H9 (cell line): ENCODE measurements around the gene VIPR2. TPM values are rescaled to one million over a fixed set of nuclear protein-coding genes. Genes with fewer than 3 reads are reported as not detected.

ENCODE experiments used
- DNase-seq: peaks from one replicate; pipeline ENCODE4 v3.0.0-alpha.2; 2017
- H2AFZ ChIP-seq: one replicate; pipeline ENCODE4 v1.6.1; 2013; ENCODE audit warnings: mild to moderate bottlenecking, low read length, control low read depth, moderate library complexity
- H2AK5ac ChIP-seq: 2 replicates; pipeline ENCODE4 v1.6.1; 2013; ENCODE audit warnings: low read length, control low read depth, mixed read lengths; ENCODE audit not compliant: insufficient read length
- H2BK120ac ChIP-seq: one replicate; pipeline ENCODE4 v1.6.1; 2013; ENCODE audit warnings: low read depth, mild to moderate bottlenecking, low read length, control low read depth, inconsistent platforms; ENCODE audit not compliant: poor library complexity, severe bottlenecking
- H2BK12ac ChIP-seq: 2 replicates; pipeline ENCODE4 v1.6.1; 2013; ENCODE audit warnings: low read length, control low read depth, mixed read lengths, low read depth; ENCODE audit not compliant: insufficient read length
- H2BK15ac ChIP-seq: 2 replicates; pipeline ENCODE4 v1.6.1; 2013; ENCODE audit warnings: low read depth, low read length, control low read depth
- H2BK20ac ChIP-seq: one replicate; pipeline ENCODE4 v1.6.1; 2013; ENCODE audit warnings: low read depth, mild to moderate bottlenecking, low read length, control low read depth, inconsistent platforms; ENCODE audit not compliant: poor library complexity, severe bottlenecking
- H2BK5ac ChIP-seq: 2 replicates; pipeline ENCODE4 v1.6.1; 2013; ENCODE audit warnings: low read length, control low read depth, mixed read lengths; ENCODE audit not compliant: insufficient read length
- H3K14ac ChIP-seq: 2 replicates; pipeline ENCODE4 v1.6.1; 2013; ENCODE audit warnings: low read length, control low read depth; ENCODE audit not compliant: insufficient read depth
- H3K18ac ChIP-seq: 2 replicates; pipeline ENCODE4 v1.6.1; 2013; ENCODE audit warnings: low read depth, mild to moderate bottlenecking, mixed read lengths, low read length, control low read depth; ENCODE audit not compliant: insufficient read length
- H3K23ac ChIP-seq: 2 replicates; pipeline ENCODE4 v1.6.1; 2013; ENCODE audit warnings: low read length, control low read depth, mixed read lengths, low read depth; ENCODE audit not compliant: insufficient read length
- H3K23me2 ChIP-seq: 2 replicates; pipeline ENCODE4 v1.6.1; 2013; ENCODE audit warnings: low read depth, mild to moderate bottlenecking, mixed read lengths, low read length, control low read depth; ENCODE audit not compliant: insufficient read length, poor library complexity, severe bottlenecking
- H3K27ac ChIP-seq: 2 replicates; pipeline ENCODE4 v1.5.1; 2013; ENCODE audit warnings: low read length, control low read depth, mixed read lengths, low read depth; ENCODE audit not compliant: insufficient read length
- H3K27me3 ChIP-seq: 2 replicates; pipeline ENCODE4 v1.6.1; 2013; ENCODE audit warnings: low read length, control low read depth, inconsistent platforms; ENCODE audit not compliant: insufficient read depth
- H3K4ac ChIP-seq: 2 replicates; pipeline ENCODE4 v1.6.1; 2013; ENCODE audit warnings: low read depth, mild to moderate bottlenecking, control low read depth, inconsistent platforms, low read length, moderate library complexity
- H3K4me1 ChIP-seq: 2 replicates; pipeline ENCODE4 v1.6.1; 2013; ENCODE audit warnings: low read length, control low read depth, inconsistent platforms; ENCODE audit not compliant: insufficient read depth
- H3K4me2 ChIP-seq: 2 replicates; pipeline ENCODE4 v1.6.1; 2013; ENCODE audit warnings: low read length, control low read depth, mixed read lengths; ENCODE audit not compliant: insufficient read length, insufficient read depth
- H3K56ac ChIP-seq: 2 replicates; pipeline ENCODE4 v1.6.1; 2013; ENCODE audit warnings: low read depth, mild to moderate bottlenecking, mixed read lengths, low read length, control low read depth; ENCODE audit not compliant: insufficient read length
- H3K79me1 ChIP-seq: 2 replicates; pipeline ENCODE4 v1.6.1; 2013; ENCODE audit warnings: low read depth, mild to moderate bottlenecking, moderate library complexity, low read length, control low read depth, inconsistent platforms; ENCODE audit not compliant: insufficient read depth, poor library complexity, severe bottlenecking
- H3K79me2 ChIP-seq: 2 replicates; pipeline ENCODE4 v1.6.1; 2013; ENCODE audit warnings: low read length, control low read depth, inconsistent platforms; ENCODE audit not compliant: insufficient read depth
- H3K9ac ChIP-seq: 2 replicates; pipeline ENCODE4 v1.6.1; 2013; ENCODE audit warnings: low read length, control low read depth, mixed read lengths; ENCODE audit not compliant: insufficient read length; ENCODE audit errors: extremely low read depth
- H3K9me3 ChIP-seq: one replicate; pipeline ENCODE4 v1.6.1; 2013; ENCODE audit warnings: low read depth, low read length, inconsistent platforms; ENCODE audit not compliant: control insufficient read depth
- H3T11ph ChIP-seq: one replicate; pipeline ENCODE4 v1.6.1; 2013; ENCODE audit warnings: mild to moderate bottlenecking, low read length, control low read depth, inconsistent platforms
- H4K20me1 ChIP-seq: one replicate; pipeline ENCODE4 v1.6.1; 2013; ENCODE audit not compliant: control insufficient read depth, insufficient read length, insufficient read depth
- H4K5ac ChIP-seq: 2 replicates; pipeline ENCODE4 v1.6.1; 2013; ENCODE audit warnings: low read depth, mild to moderate bottlenecking, mixed read lengths, low read length, control low read depth; ENCODE audit not compliant: insufficient read length
- H4K8ac ChIP-seq: replicated peaks from 2 replicates; pipeline ENCODE4 v1.6.1; 2013; ENCODE audit warnings: low read length, control low read depth, mixed read lengths, low read depth; ENCODE audit not compliant: insufficient read length
- H4K91ac ChIP-seq: 2 replicates; pipeline ENCODE4 v1.6.1; 2013; ENCODE audit warnings: low read depth, mild to moderate bottlenecking, moderate library complexity, mixed read lengths, low read length, control low read depth; ENCODE audit not compliant: insufficient read length
- H3K27ac Mint-ChIP-seq, 3 experiments: 2 replicates in 2 of 3; 3 replicates in 1 of 3; pipeline ENCODE4 v1.8.0; 2020 to 2021; ENCODE audit warnings: mixed read lengths in 3 of 3, mild to moderate bottlenecking in 1 of 3, moderate library complexity in 1 of 3
- H3K27me3 Mint-ChIP-seq: 2 replicates; pipeline ENCODE4 v1.8.0; 2021; ENCODE audit warnings: low read depth, mild to moderate bottlenecking, moderate library complexity, mixed read lengths
- H3K36me3 Mint-ChIP-seq, 3 experiments: 2 replicates in 2 of 3; 3 replicates in 1 of 3; pipeline ENCODE4 v1.8.0; 2020 to 2021; ENCODE audit warnings: low read depth in 3 of 3, mixed read lengths in 3 of 3; ENCODE audit not compliant: insufficient read depth in 1 of 3
- H3K4me1 Mint-ChIP-seq, 2 experiments: 2 replicates each; pipeline ENCODE4 v1.8.0; 2020; ENCODE audit warnings: mixed read lengths in 2 of 2
- H3K4me3 Mint-ChIP-seq, 2 experiments: 2 replicates in 1 of 2; 3 replicates in 1 of 2; pipeline ENCODE4 v1.8.0; 2020 to 2021; ENCODE audit warnings: mild to moderate bottlenecking in 2 of 2, mixed read lengths in 2 of 2, moderate library complexity in 1 of 2
- H3K9me3 Mint-ChIP-seq, 2 experiments: 2 replicates in 1 of 2; 3 replicates in 1 of 2; pipeline ENCODE4 v1.8.0; 2020; ENCODE audit warnings: mild to moderate bottlenecking in 2 of 2, mixed read lengths in 2 of 2, moderate library complexity in 1 of 2
- CTCF ChIP-seq: fragments of 200-600 bp; sonication (generic); conservative IDR thresholded peaks from 3 replicates; pipeline ENCODE4 v1.8.0; 2021; ENCODE audit warnings: antibody characterized with exemption, mild to moderate bottlenecking
- WGBS: extraction: QIAGEN DNeasy Blood & Tissue Kit; methylation state at CpG from one replicate; pipeline ENCODE4 v1.1.7; 2013; ENCODE audit warnings: missing lambda C conversion rate, low lambda C conversion rate, mixed read lengths; ENCODE audit not compliant: insufficient read length; ENCODE audit errors: extremely low coverage; 5-methylcytosine and 5-hydroxymethylcytosine counted together
- total RNA-seq: library from RNA; stranded (reverse); gene quantifications from 2 replicates; pipeline ENCODE4 v1.2.1, GENCODE V29; 2021

VIPR2 gene
- total RNA-seq, 1 experiment from 2014 or later, result 1.6 TPM

GRCh38 chr7:159092701-159093121 is 52.0 kb downstream of the VIPR2 start:
- H4K91ac ChIP-seq, result no peak overlapping the region
- Mint-ChIP-seq H3K9me3 (no peaks in the 10 kb centered on the region), H3K36me3 (no peaks in the 10 kb centered on the region)

More at GRCh38 chr7:159092701-159093121, 52.0 kb downstream of the VIPR2 start:
- H2BK12ac ChIP-seq, result no peak overlapping the region
- H3K4me1 ChIP-seq, result no peaks in the 10 kb centered on the region
- no peaks in the 10 kb centered on the region for H3K23me2 ChIP-seq
- H3K79me2 ChIP-seq, result no peaks in the 10 kb centered on the region
- H3K18ac ChIP-seq, result no peak overlapping the region
- no peak overlapping the region for H3K56ac ChIP-seq
- no peaks in the 10 kb centered on the region for H3K79me1 ChIP-seq
- no peak overlapping the region for H3K9ac ChIP-seq
- no peak overlapping the region for H4K8ac ChIP-seq
- no peak overlapping the region for H2AK5ac ChIP-seq
- no peaks in the 10 kb centered on the region for H3K9me3 ChIP-seq
- H3K27ac ChIP-seq, result no peak overlapping the region
- H3K4me2 ChIP-seq, result no peak overlapping the region
- H3K27me3 ChIP-seq, result no peaks in the 10 kb centered on the region
- no peak overlapping the region for H2BK20ac ChIP-seq
- WGBS, result no CpG with 5 or more reads among the region's 13 CpGs
- H4K20me1 ChIP-seq, result no peaks in the 10 kb centered on the region
- DNase-seq, result peak; percentile 17
- no peak overlapping the region for H2BK15ac ChIP-seq
- no peak overlapping the region for H2BK120ac ChIP-seq
- H3K14ac ChIP-seq, result no peak overlapping the region
- H3K27ac Mint-ChIP-seq, result peak overlapping the region in 2 of 3 experiments; percentile 49 to 67; a peak in 2 of 7 replicates
- no peak for TF ChIP-seq CTCF
- H3K4ac ChIP-seq, result no peak overlapping the region
- no peaks in the 10 kb centered on the region for H3K27me3 Mint-ChIP-seq
- H3T11ph ChIP-seq, result no peak overlapping the region
- H2BK5ac ChIP-seq, result no peak overlapping the region
- no peak overlapping the region for H3K23ac ChIP-seq
- H3K4me3 Mint-ChIP-seq, result no peak overlapping the region
- H4K5ac ChIP-seq, result no peak overlapping the region
- no peak overlapping the region for H2AFZ ChIP-seq
- H3K4me1 Mint-ChIP-seq, result no peaks in the 10 kb centered on the region; a peak in 1 of 4 replicates
